Neural crest cell (in vitro differentiated cells): ENCODE results near the gene SAPCD2. TPM values are rescaled to one million over a fixed set of nuclear protein-coding genes. Genes with fewer than 3 reads are reported as not detected.
A peak's percentile ranks its signal among the peaks of the same experiment; 100 is the strongest.
"Not testable (repeated sequence)": the region's sequence is repeated elsewhere in the genome, so short reads cannot be mapped to it uniquely, and the experiment has no call there.

Source experiments
- DNase-seq: peaks from one replicate; pipeline ENCODE4 v3.0.0; 2021; ENCODE audit warnings: low read depth, mixed read lengths, low spot score
- H3K27ac Mint-ChIP-seq: one replicate; pipeline ENCODE4 v1.8.0; 2021; ENCODE audit warnings: mild to moderate bottlenecking, mixed read lengths; ENCODE audit not compliant: unreplicated experiment
- H3K27me3 Mint-ChIP-seq: 2 replicates; pipeline ENCODE4 v1.8.0; 2021; ENCODE audit warnings: low read depth, mild to moderate bottlenecking, mixed read lengths
- H3K36me3 Mint-ChIP-seq: 2 replicates; pipeline ENCODE4 v1.8.0; 2021; ENCODE audit warnings: low read depth, mild to moderate bottlenecking, mixed read lengths
- H3K4me1 Mint-ChIP-seq: 2 replicates; pipeline ENCODE4 v1.8.0; 2021; ENCODE audit warnings: mixed read lengths
- H3K4me3 Mint-ChIP-seq: one replicate; pipeline ENCODE4 v1.8.0; 2021; ENCODE audit warnings: mild to moderate bottlenecking, mixed read lengths
- H3K9me3 Mint-ChIP-seq: 2 replicates; pipeline ENCODE4 v1.8.0; 2021; ENCODE audit warnings: mixed read lengths
- CTCF ChIP-seq: fragments of 200-600 bp; sonication (generic); conservative IDR thresholded peaks from 2 replicates; pipeline ENCODE4 v1.5.0; 2021; ENCODE audit warnings: antibody characterized with exemption, mild to moderate bottlenecking
- total RNA-seq: library from RNA; stranded (reverse); gene quantifications from 2 replicates; pipeline ENCODE4 v1.2.1, GENCODE V29; 2021

Gene SAPCD2
- total RNA-seq, 1 donor from 2014 or later = 31.1 TPM

- no peak for DNase-seq
- Mint-ChIP-seq H3K9me3 (no peaks in the 10 kb centered on the region), H3K36me3 (no peaks in the 10 kb centered on the region), H3K27me3 (no peaks in the 10 kb centered on the region), H3K4me3 (no peak overlapping the region), H3K4me1 (no peaks in the 10 kb centered on the region), H3K27ac (no peak overlapping the region)
- peak; percentile 21 for TF ChIP-seq CTCF
Observed at GRCh38 chr9:137035507-137035834, 34.9 kb downstream of the SAPCD2 start.

DNA sequence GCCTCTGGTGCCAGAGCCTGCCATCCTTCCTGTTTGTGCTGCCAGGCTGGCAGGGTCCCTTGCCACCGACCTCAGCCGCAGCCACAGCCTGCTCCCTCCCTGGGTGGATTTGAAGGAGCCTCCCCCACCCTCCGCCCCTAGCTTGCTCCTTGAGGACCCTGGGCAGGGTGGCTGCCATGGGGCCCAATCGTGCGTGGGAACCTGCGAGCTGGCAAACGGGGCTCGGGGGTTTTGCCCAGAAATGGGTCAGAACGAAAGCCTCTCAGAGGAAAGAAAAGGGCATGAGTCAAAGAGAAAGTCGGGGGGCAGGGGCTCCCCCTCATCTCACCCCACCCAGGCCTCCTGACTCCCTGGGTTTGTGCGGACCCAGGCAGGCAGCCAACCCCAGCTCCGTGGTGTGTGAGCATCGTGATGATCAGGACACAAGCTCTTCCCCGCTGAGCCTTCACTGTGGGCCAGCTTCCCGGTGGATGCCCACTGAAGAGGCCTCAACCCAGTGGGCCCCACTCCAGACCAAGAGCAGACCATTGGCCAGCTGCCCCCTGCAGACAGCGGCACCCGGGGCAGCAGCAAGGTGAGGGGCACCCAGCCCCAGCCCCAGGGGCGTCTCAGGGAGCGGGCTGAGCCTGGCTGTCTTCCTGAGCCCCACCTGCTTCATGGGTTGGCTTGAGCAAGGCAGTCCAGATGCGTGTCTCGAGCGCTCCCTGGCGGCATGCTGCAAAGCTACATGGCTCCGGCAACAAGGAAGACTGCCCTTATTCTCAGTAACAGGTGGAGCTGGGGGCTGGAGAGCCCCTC, 35.4 kb downstream of the SAPCD2 start:
- TF ChIP-seq CTCF = peak; percentile 84
- Mint-ChIP-seq H3K4me1 (no peaks in the 10 kb centered on the region), H3K9me3 (no peaks in the 10 kb centered on the region), H3K27me3 (no peaks in the 10 kb centered on the region), H3K36me3 (no peaks in the 10 kb centered on the region), H3K27ac (no peak overlapping the region), H3K4me3 (no peak overlapping the region)
- DNase-seq = peak; percentile 84

DNA sequence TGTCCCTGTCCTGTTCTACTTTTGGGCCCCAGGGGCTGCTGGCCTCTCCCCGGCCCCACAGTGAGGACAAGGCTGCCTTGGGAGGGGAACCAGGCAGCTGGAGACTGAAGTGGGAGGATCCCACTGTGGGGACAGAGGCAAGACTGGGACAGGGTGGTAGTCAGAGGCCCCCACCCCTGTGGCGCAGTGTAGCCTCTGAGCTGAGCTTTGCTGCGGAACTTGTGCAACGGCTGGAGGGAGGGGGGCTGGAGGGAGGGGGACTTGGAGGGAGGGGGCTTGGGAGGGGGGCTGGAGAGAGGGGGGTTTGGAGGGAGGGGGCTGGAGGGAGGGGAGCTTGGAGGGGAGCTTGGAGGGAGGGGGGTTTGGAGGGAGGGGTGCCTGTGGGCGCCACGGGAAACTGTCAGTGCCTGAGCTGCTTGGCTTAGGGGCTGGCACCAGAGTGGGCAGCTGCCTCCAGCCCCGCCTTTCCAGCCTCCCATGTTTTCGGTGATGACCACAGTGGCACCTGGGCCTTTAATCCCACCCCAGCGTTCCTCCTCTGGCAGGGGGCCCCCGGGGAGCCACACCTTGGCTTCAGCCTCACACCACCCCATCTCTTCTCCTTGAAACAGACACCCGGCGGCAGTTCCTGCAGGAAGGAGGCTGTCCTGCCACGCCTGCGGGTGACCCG, 36.2 kb downstream of the SAPCD2 start:
- H3K9me3 Mint-ChIP-seq = no peaks in the 10 kb centered on the region
- H3K4me3 Mint-ChIP-seq = no peak overlapping the region
- no peaks in the 10 kb centered on the region for H3K27me3 Mint-ChIP-seq
- peaks cover 4% of the 10 kb centered on the region for H3K4me1 Mint-ChIP-seq
- no peak for DNase-seq
- no peak overlapping the region for H3K27ac Mint-ChIP-seq
- TF ChIP-seq CTCF = no peak
- H3K36me3 Mint-ChIP-seq = no peaks in the 10 kb centered on the region

DNA sequence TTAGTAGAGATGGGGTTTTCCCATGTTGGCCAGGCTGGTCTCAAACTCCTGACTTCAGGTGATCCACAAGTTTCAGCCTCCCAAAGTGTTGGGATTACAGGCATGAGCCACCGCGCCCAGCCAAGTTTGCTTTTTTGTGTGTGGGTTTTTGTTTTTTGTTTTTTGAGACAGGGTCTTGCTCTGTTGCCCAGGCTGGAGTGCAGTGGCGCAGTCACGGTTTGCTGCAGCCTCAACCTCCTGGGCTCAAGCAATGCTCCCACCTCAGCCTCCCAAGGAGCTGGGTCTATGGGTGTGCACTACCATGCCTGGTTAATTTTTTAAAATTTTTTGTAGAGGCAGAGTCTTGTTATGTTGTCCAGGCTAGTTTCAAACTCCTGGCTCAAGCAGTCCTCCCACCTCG, 36.9 kb downstream of the SAPCD2 start:
- not testable (repeated sequence) for H3K9me3 Mint-ChIP-seq, H3K36me3 Mint-ChIP-seq, DNase-seq, H3K4me3 Mint-ChIP-seq, H3K27ac Mint-ChIP-seq, H3K4me1 Mint-ChIP-seq, H3K27me3 Mint-ChIP-seq

- peaks cover 4% of the 10 kb centered on the region for H3K4me1 Mint-ChIP-seq
- DNase-seq = no peak
- H3K9me3 Mint-ChIP-seq = no peaks in the 10 kb centered on the region
- TF ChIP-seq CTCF = no peak
- no peaks in the 10 kb centered on the region for H3K36me3 Mint-ChIP-seq
- H3K4me3 Mint-ChIP-seq = no peak overlapping the region
- no peaks in the 10 kb centered on the region for H3K27me3 Mint-ChIP-seq
- no peak overlapping the region for H3K27ac Mint-ChIP-seq
Observed at GRCh38 chr9:137032858-137033257, 37.5 kb downstream of the SAPCD2 start.

DNA sequence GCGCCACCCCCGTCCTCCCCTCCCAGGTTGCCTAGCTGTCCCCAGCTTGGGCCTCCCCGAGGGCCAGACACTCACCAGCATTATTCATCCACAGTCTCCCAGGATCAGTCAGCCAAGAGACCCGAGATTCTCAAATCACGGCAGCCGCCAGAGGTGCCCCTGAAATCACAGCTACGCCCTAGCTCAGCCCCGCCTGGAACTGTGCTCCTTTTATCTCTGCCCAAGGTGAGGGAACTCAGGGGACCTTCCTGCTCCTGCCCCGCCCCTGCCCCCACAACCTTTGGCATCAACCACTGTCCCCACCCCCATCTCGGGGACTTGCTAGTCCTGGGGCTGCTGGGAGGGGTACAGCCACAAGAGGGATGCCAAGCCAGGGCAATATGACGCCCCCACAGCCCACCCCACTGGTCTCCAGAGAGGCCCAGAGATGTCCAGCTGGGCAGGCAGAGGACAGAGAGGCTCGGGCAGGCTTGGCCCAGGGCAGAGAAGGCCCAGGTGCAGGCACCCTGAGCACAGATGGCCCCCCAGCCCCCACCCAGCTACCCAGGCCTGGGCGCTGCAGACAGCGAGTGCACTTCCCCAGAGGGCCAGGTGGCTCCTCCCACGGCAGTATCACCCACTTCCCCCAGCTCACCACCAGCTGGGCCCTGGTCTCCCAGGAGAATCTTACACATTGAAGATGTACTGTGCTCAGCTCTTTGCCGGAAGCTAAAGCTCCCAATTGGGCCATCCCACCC, 38.3 kb downstream of the SAPCD2 start, which contains the start of gene FUT7:
TSS of gene FUT7 (minus strand) at position 185 of the 737 bp plus-strand sequence. CDS start at position 88, 97 bp downstream.
- no peaks in the 10 kb centered on the region for H3K36me3 Mint-ChIP-seq
- no peaks in the 10 kb centered on the region for H3K9me3 Mint-ChIP-seq
- no peak for DNase-seq
- H3K4me1 Mint-ChIP-seq = peaks cover 7% of the 10 kb centered on the region
- peak within 1 kb of the TSS; percentile 31 for H3K4me3 Mint-ChIP-seq
- H3K27ac Mint-ChIP-seq = no peak within 1 kb of the TSS
- H3K27me3 Mint-ChIP-seq = no peaks in the 10 kb centered on the region
- TF ChIP-seq CTCF = no peak
